ENCODE measurements around the gene CSRNP3.

The CSRNP3 gene

GRCh38 chr2:165639504-165639903 is 170.0 kb downstream of the CSRNP3 start:
- H3K4me3 ChIP-seq (ENCODE audit: insufficient read length, low read depth), result no peak overlapping the region
- TF ChIP-seq SUZ12 (IDR thresholded peaks at IDR 0.05; ENCODE audit: extremely low read depth, insufficient read depth, insufficient read length), result no peak
- TF ChIP-seq ZNF274 (IDR thresholded peaks at IDR 0.05; ENCODE audit: low read depth, low read length), result no peak
- no peak for TF ChIP-seq YY1 (IDR thresholded peaks at IDR 0.05; ENCODE audit: insufficient read depth, insufficient read length)
- DNase-seq (ENCODE audit: low read depth, low spot score), result no peak
- H3K9me3 ChIP-seq (ENCODE audit: insufficient read depth, low read length), result no peaks in the 10 kb centered on the region
- no peaks in the 10 kb centered on the region for H3K4me1 ChIP-seq (ENCODE audit: insufficient read depth, insufficient read length)
- H3K36me3 ChIP-seq (ENCODE audit: insufficient read depth, insufficient read length, low read length), result no peaks in the 10 kb centered on the region
- no peak overlapping the region for H3K9ac ChIP-seq (ENCODE audit: insufficient read length, low read depth)
- H3K27me3 ChIP-seq (ENCODE audit: insufficient read depth, insufficient read length), result no peaks in the 10 kb centered on the region

GRCh38 chr2:165640247-165640929 is 170.9 kb downstream of the CSRNP3 start:
- H3K36me3 ChIP-seq (ENCODE audit: insufficient read depth, insufficient read length, low read length), result no peaks in the 10 kb centered on the region
- H3K4me3 ChIP-seq (ENCODE audit: insufficient read length, low read depth), result no peak overlapping the region
- no peaks in the 10 kb centered on the region for H3K4me1 ChIP-seq (ENCODE audit: insufficient read depth, insufficient read length)
- no peak for TF ChIP-seq SUZ12 (IDR thresholded peaks at IDR 0.05; ENCODE audit: extremely low read depth, insufficient read depth, insufficient read length)
- no peak for TF ChIP-seq ZNF274 (IDR thresholded peaks at IDR 0.05; ENCODE audit: low read depth, low read length)
- TF ChIP-seq YY1 (IDR thresholded peaks at IDR 0.05; ENCODE audit: insufficient read depth, insufficient read length), result no peak
- H3K27me3 ChIP-seq (ENCODE audit: insufficient read depth, insufficient read length), result no peaks in the 10 kb centered on the region
- DNase-seq (ENCODE audit: low read depth, low spot score), result no peak
- no peaks in the 10 kb centered on the region for H3K9me3 ChIP-seq (ENCODE audit: insufficient read depth, low read length)
- no peak overlapping the region for H3K9ac ChIP-seq (ENCODE audit: insufficient read length, low read depth)

- no peak for DNase-seq (ENCODE audit: low read depth, low spot score)
- Histone ChIP-seq H3K9ac (ENCODE audit: insufficient read length, low read depth) (no peak overlapping the region), H3K27me3 (ENCODE audit: insufficient read depth, insufficient read length) (no peaks in the 10 kb centered on the region)
Measured at GRCh38 chr2:165645930-165646831, 176.7 kb downstream of the CSRNP3 start.

GRCh38 chr2:165647409-165647808 is 177.9 kb downstream of the CSRNP3 start:
- Histone ChIP-seq H3K4me3 (ENCODE audit: insufficient read length, low read depth) (no peak overlapping the region), H3K27me3 (ENCODE audit: insufficient read depth, insufficient read length) (no peaks in the 10 kb centered on the region), H3K36me3 (ENCODE audit: insufficient read depth, insufficient read length, low read length) (no peaks in the 10 kb centered on the region), H3K9ac (ENCODE audit: insufficient read length, low read depth) (no peak overlapping the region), H3K4me1 (ENCODE audit: insufficient read depth, insufficient read length) (no peaks in the 10 kb centered on the region), H3K9me3 (ENCODE audit: insufficient read depth, low read length) (no peaks in the 10 kb centered on the region)
- TF ChIP-seq YY1 (IDR thresholded peaks at IDR 0.05; ENCODE audit: insufficient read depth, insufficient read length) (no peak), SUZ12 (IDR thresholded peaks at IDR 0.05; ENCODE audit: extremely low read depth, insufficient read depth, insufficient read length) (no peak)
- no peak for DNase-seq (ENCODE audit: low read depth, low spot score)

More at GRCh38 chr2:165645930-165646831, 176.7 kb downstream of the CSRNP3 start:
- H3K4me1 ChIP-seq (ENCODE audit: insufficient read depth, insufficient read length), result no peaks in the 10 kb centered on the region
- no peak for TF ChIP-seq YY1 (IDR thresholded peaks at IDR 0.05; ENCODE audit: insufficient read depth, insufficient read length)
- no peak for TF ChIP-seq SUZ12 (IDR thresholded peaks at IDR 0.05; ENCODE audit: extremely low read depth, insufficient read depth, insufficient read length)
- no peak for TF ChIP-seq ZNF274 (IDR thresholded peaks at IDR 0.05; ENCODE audit: low read depth, low read length)
- H3K4me3 ChIP-seq (ENCODE audit: insufficient read length, low read depth), result no peak overlapping the region
- H3K36me3 ChIP-seq (ENCODE audit: insufficient read depth, insufficient read length, low read length), result no peaks in the 10 kb centered on the region
- H3K9me3 ChIP-seq (ENCODE audit: insufficient read depth, low read length), result no peaks in the 10 kb centered on the region

DNA sequence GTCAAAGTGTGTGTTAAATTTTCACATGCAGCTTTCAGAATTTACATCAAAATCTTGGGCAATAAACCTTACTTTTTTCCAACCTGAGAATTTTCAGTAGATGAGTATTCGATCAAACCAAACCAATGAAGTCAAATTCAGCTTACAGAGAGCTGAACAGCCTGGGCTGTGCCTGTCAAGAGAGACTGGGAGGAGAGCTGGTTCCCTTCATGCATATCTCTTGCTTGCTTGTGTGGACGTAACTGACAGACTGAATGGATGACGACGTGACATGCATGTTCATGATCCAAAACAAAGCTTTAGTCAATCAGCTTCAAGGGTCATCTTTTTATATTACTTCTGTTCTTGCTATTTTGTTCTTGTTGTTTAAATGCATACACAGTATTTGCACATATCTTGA is 179.3 kb downstream of the CSRNP3 start:
- H3K9me3 ChIP-seq (ENCODE audit: insufficient read depth, low read length), result no peaks in the 10 kb centered on the region
- no peaks in the 10 kb centered on the region for H3K36me3 ChIP-seq (ENCODE audit: insufficient read depth, insufficient read length, low read length)
- H3K27me3 ChIP-seq (ENCODE audit: insufficient read depth, insufficient read length), result no peaks in the 10 kb centered on the region
- H3K4me3 ChIP-seq (ENCODE audit: insufficient read length, low read depth), result no peak overlapping the region
- DNase-seq (ENCODE audit: low read depth, low spot score), result no peak
- no peaks in the 10 kb centered on the region for H3K4me1 ChIP-seq (ENCODE audit: insufficient read depth, insufficient read length)
- TF ChIP-seq YY1 (IDR thresholded peaks at IDR 0.05; ENCODE audit: insufficient read depth, insufficient read length) (no peak), SUZ12 (IDR thresholded peaks at IDR 0.05; ENCODE audit: extremely low read depth, insufficient read depth, insufficient read length) (no peak), ZNF274 (IDR thresholded peaks at IDR 0.05; ENCODE audit: low read depth, low read length) (no peak)
- no peak overlapping the region for H3K9ac ChIP-seq (ENCODE audit: insufficient read length, low read depth)

DNA sequence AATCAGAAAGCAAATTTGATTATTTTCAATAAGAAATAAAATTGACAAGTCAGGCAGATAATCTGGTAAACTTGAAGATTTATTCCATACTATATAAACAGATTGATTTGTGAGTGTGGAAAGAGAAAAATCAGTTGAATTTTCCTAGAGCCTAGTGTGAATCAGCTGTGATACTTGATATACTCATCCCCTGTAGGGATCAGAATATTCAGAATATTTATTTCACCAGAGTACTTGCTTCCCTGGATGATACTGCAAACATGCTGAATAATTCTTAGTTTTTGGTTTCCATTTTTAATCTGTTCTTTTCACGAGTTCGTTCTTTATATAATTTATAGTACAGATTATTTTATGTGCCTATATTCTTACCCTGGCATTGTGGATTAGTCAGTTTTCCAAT is 181.7 kb downstream of the CSRNP3 start:
- H3K9ac ChIP-seq (ENCODE audit: insufficient read length, low read depth), result no peak overlapping the region
- no peaks in the 10 kb centered on the region for H3K9me3 ChIP-seq (ENCODE audit: insufficient read depth, low read length)
- no peak overlapping the region for H3K4me3 ChIP-seq (ENCODE audit: insufficient read length, low read depth)
- H3K4me1 ChIP-seq (ENCODE audit: insufficient read depth, insufficient read length), result no peaks in the 10 kb centered on the region
- DNase-seq (ENCODE audit: low read depth, low spot score), result no peak
- H3K27me3 ChIP-seq (ENCODE audit: insufficient read depth, insufficient read length), result no peaks in the 10 kb centered on the region
- no peak for TF ChIP-seq SUZ12 (IDR thresholded peaks at IDR 0.05; ENCODE audit: extremely low read depth, insufficient read depth, insufficient read length)
- no peaks in the 10 kb centered on the region for H3K36me3 ChIP-seq (ENCODE audit: insufficient read depth, insufficient read length, low read length)

- H3K4me1 ChIP-seq (ENCODE audit: insufficient read depth, insufficient read length), result no peaks in the 10 kb centered on the region
- DNase-seq (ENCODE audit: low read depth, low spot score), result no peak
- no peaks in the 10 kb centered on the region for H3K27me3 ChIP-seq (ENCODE audit: insufficient read depth, insufficient read length)
- no peak overlapping the region for H3K4me3 ChIP-seq (ENCODE audit: insufficient read length, low read depth)
- no peaks in the 10 kb centered on the region for H3K36me3 ChIP-seq (ENCODE audit: insufficient read depth, insufficient read length, low read length)
- TF ChIP-seq YY1 (IDR thresholded peaks at IDR 0.05; ENCODE audit: insufficient read depth, insufficient read length) (no peak), SUZ12 (IDR thresholded peaks at IDR 0.05; ENCODE audit: extremely low read depth, insufficient read depth, insufficient read length) (no peak), ZNF274 (IDR thresholded peaks at IDR 0.05; ENCODE audit: low read depth, low read length) (no peak)
- H3K9me3 ChIP-seq (ENCODE audit: insufficient read depth, low read length), result no peaks in the 10 kb centered on the region
- no peak overlapping the region for H3K9ac ChIP-seq (ENCODE audit: insufficient read length, low read depth)
Measured at GRCh38 chr2:165655661-165656060, 186.2 kb downstream of the CSRNP3 start.

Data from NT2/D1 (cell line).